Vagina (tissue), 2 donors: ENCODE measurements around the gene NOTCH1. TPM values are rescaled to one million over a fixed set of nuclear protein-coding genes. Genes with fewer than 3 reads are reported as not detected.
A peak's percentile ranks its signal among the peaks of the same experiment; 100 is the strongest.

Experiments used
- DNase-seq, 2 donors: peaks; one replicate each; pipeline ENCODE4 v3.0.0-alpha.2; 2017; ENCODE audit errors: extremely low spot score in 2 of 2
- H3K27ac ChIP-seq: fragments of 200-600 bp; sonication (generic); one replicate; pipeline ENCODE4 v1.5.1; 2019
- H3K27me3 ChIP-seq: fragments of 200-600 bp; sonication (generic); one replicate; pipeline ENCODE4 v1.5.1; 2019
- H3K36me3 ChIP-seq, 2 donors: fragments of 200-600 bp; sonication (generic); one replicate each; pipeline ENCODE4 v1.5.1; 2017 to 2019
- H3K4me1 ChIP-seq: fragments of 200-600 bp; sonication (generic); one replicate; pipeline ENCODE4 v1.5.1; 2019
- H3K4me3 ChIP-seq, 2 donors: fragments of 200-600 bp; sonication (generic); 1 replicate in 1 of 2; 2 replicates in 1 of 2; pipeline ENCODE4 v1.5.1; 2016 to 2019
- H3K9me3 ChIP-seq: fragments of 200-600 bp; sonication (generic); one replicate; pipeline ENCODE4 v1.5.1; 2019
- CTCF ChIP-seq, 3 experiments: fragments of 450-650 bp in 2 of 3; fragments of 200-600 bp in 1 of 3; sonication (generic) in 1 of 3; IDR thresholded peaks; one replicate each; pipeline ENCODE4 v1.5.1; 2017 to 2019; ENCODE audit warnings: antibody characterized with exemption in 3 of 3, mild to moderate bottlenecking in 2 of 3, moderate library complexity in 2 of 3
- POLR2A ChIP-seq, 2 donors: fragments of 450-650 bp; IDR thresholded peaks; one replicate each; pipeline ENCODE4 v1.6.1; 2017; ENCODE audit warnings: antibody characterized with exemption in 2 of 2, mild to moderate bottlenecking in 2 of 2, moderate library complexity in 2 of 2
- POLR2AphosphoS5 ChIP-seq, 2 donors: sonication (generic); formaldehyde crosslinking; IDR thresholded peaks; one replicate each; pipeline ENCODE4 v1.9.0; 2017; ENCODE audit warnings: antibody characterized with exemption in 2 of 2, mild to moderate bottlenecking in 2 of 2, low read depth in 1 of 2; ENCODE audit not compliant: insufficient read depth in 1 of 2
- intact Hi-C: fragments of 100-400 bp; cut with DNase I; formaldehyde crosslinking; loops from one replicate; pipeline ENCODE4 v1.15.1; 2023
- total RNA-seq: library from RNA; depleted of rRNA; stranded (reverse); fragments of >200 nt; gene quantifications from one replicate; pipeline ENCODE4 v1.2.3, GENCODE V29; 2016

The NOTCH1 gene
- total RNA-seq, 1 donor from 2014 or later = 67.0 TPM

DNA sequence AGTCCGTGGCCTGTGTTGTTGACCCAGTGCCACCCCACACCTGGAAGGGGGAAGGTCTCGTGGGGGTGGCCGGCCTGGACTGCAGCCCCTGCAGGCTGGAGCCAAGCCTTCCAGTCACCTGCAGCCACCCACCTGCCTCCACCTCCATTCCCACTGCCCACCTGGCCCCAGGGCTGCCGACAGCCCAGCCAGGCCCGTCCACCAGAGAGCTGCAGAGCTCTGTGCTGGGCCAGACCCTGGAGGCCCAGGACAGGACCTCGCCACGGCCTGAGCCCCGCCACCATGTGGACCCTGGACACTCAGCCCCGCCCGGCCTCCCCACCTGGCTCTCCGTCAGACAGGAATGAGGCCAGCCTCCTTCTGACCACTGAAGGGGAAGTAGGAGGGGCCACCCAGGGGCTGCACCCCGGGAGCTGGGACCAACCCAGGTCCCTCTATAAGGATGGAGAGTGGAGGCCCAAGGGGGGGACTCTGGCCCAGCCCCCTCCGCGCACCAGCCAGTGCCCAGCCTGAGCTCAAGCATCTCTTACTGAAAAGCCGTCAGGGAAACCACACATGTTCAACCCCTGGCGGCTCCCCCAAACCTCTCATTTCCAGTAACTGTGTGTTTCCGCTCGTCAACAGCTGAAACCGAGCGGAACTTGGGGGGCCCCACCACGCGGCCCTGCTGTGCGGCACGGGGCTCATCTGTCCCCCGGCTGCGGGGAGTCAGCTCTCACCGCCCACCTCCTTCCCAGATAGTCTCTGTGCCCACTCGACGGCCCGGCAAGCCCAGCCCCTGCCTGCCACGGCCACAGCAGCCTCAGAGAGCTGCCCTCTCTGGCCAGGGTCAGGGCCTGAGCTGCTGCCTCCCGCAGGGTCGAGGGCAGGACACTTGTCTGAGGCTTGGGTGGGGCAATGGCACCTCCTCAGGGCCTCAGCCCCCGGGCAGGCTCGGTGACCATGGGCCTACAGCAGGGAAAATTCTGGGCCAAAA is 12.8 kb downstream of the NOTCH1 start:
- no peaks in the 10 kb centered on the region for H3K36me3 ChIP-seq
- peaks cover 94% of the 10 kb centered on the region for H3K4me1 ChIP-seq
- peak overlapping the region in 1 of 2 donors; percentile 5 for H3K4me3 ChIP-seq
- no peak for TF ChIP-seq CTCF (IDR thresholded peaks at IDR 0.05)
- TF ChIP-seq POLR2AphosphoS5 (IDR thresholded peaks at IDR 0.05; ENCODE audit: insufficient read depth in 1 of 2, low read depth in 1 of 2) = no peak
- TF ChIP-seq POLR2A (IDR thresholded peaks at IDR 0.05) = no peak
- H3K27me3 ChIP-seq = no peaks in the 10 kb centered on the region
- DNase-seq = no peak
- intact Hi-C loops = no loop called here
- H3K27ac ChIP-seq = peak overlapping the region; percentile 69
- H3K9me3 ChIP-seq = no peaks in the 10 kb centered on the region

DNA sequence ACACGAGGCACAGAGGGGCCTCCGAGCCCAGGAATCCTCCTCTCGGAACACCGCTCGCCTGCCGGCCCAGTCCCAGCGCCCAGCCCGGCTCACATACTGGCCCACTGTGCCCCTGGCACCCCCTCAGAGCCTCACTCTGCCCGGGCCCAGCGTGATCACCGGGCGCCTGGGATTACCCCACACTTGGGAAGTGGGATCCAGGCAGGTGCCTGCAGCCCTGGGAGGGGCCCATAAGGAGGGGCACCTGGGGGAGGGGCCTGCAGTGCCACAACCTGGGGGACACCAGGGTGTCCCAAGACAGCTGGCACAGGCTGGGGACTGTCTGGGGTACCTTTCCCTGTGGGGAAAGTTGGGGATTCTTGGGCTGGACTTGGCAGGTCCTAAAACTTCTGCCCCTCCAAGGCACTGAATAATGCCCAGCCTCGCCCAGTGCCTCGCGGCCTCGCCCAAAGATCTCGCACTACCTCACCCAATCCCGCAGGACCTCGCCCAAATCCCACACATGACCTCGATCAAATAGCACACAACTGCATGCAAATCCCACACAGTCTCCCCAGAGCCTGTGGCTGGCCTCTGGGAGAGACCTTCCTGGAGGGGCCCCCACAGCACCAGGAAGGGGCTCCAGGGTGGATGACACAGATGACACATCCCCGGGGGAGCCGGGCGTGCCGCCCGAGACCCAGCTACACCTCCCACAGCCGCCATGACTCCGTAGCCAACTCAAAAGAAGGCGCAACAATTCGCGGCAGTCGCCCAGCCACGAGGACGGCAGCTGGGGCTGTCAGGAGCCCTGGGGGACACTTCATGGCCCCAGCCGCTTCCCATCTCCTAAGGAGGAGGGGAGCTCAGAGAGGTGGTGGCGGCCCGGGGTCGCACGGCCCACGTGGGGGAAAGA is 13.7 kb downstream of the NOTCH1 start:
- peaks cover 94% of the 10 kb centered on the region for H3K4me1 ChIP-seq
- no peaks in the 10 kb centered on the region for H3K27me3 ChIP-seq
- TF ChIP-seq POLR2A (IDR thresholded peaks at IDR 0.05) = no peak
- no peak for TF ChIP-seq POLR2AphosphoS5 (IDR thresholded peaks at IDR 0.05; ENCODE audit: insufficient read depth in 1 of 2, low read depth in 1 of 2)
- H3K9me3 ChIP-seq = no peaks in the 10 kb centered on the region
- no peaks in the 10 kb centered on the region for H3K36me3 ChIP-seq
- DNase-seq = no peak
- intact Hi-C loops = no loop called here
- no peak overlapping the region for H3K27ac ChIP-seq
- H3K4me3 ChIP-seq = no peak overlapping the region

- Histone ChIP-seq H3K4me1 (peaks cover 94% of the 10 kb centered on the region), H3K4me3 (no peak overlapping the region), H3K36me3 (no peaks in the 10 kb centered on the region), H3K27ac (no peak overlapping the region), H3K9me3 (no peaks in the 10 kb centered on the region), H3K27me3 (no peaks in the 10 kb centered on the region)
- intact Hi-C loops = no loop called here
- no peak for TF ChIP-seq POLR2A (IDR thresholded peaks at IDR 0.05)
- TF ChIP-seq POLR2AphosphoS5 (IDR thresholded peaks at IDR 0.05; ENCODE audit: insufficient read depth in 1 of 2, low read depth in 1 of 2) = no peak
- TF ChIP-seq CTCF (IDR thresholded peaks at IDR 0.05) = no peak
- DNase-seq = no peak
Measured at GRCh38 chr9:136531186-136531903, 14.5 kb downstream of the NOTCH1 start.

DNA sequence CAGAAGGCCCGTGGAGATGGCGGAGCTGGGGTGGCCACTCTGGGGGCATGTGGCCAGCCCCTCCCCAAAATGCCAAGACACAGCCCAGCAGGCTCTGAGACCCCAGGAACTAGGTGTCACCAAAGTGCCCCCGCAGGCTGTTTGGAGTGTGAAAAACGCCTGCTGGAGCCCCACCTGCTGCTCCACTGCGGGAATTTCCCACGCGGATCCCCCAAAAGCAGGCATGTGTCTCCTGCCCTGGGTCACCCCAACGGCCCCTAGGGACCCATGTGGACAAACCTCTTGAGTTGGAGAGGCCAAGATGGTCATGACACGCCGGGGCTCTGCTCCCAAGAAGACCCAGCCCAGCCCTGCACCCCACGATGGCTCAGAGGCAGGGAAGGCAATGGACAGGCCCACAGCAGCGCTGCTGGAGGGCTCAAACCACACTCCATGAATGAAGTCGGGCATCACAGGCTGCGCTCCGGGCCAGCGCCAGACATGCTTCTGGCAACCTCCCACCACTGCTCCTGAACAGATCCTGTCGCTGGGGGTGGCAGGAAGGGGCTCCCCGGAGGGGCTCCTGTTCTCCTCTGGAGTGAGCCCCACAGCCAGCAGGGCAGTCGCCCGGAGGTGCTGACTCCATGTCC is 15.3 kb downstream of the NOTCH1 start:
- Histone ChIP-seq H3K4me3 (no peak overlapping the region), H3K9me3 (no peaks in the 10 kb centered on the region), H3K36me3 (no peaks in the 10 kb centered on the region), H3K27me3 (no peaks in the 10 kb centered on the region), H3K4me1 (peaks cover 96% of the 10 kb centered on the region), H3K27ac (no peak overlapping the region)
- DNase-seq = no peak
- intact Hi-C loops = no loop called here
- no peak for TF ChIP-seq POLR2AphosphoS5 (IDR thresholded peaks at IDR 0.05; ENCODE audit: insufficient read depth in 1 of 2, low read depth in 1 of 2)
- no peak for TF ChIP-seq POLR2A (IDR thresholded peaks at IDR 0.05)
- TF ChIP-seq CTCF (IDR thresholded peaks at IDR 0.05) = no peak
